AG04449 (cell line): Measurements from ENCODE around the gene PLEKHA8.
A peak's percentile ranks its signal among the peaks of the same experiment; 100 is the strongest.

Source experiments
- CTCF ChIA-PET: fragments of 350-600 bp; formaldehyde crosslinking; extraction: SDS; loops from one replicate; lab custom pipeline; 2021; ENCODE audit warnings: antibody characterized with exemption; lab: Yijun Ruan, JAX
- POLR2A ChIA-PET: fragments of 400-600, 350-600 bp; formaldehyde crosslinking; extraction: SDS; loops from one replicate; lab custom pipeline; 2020; ENCODE audit warnings: antibody characterized with exemption, inconsistent platforms; lab: Yijun Ruan, JAX
- DNase-seq: peaks from one replicate; pipeline ENCODE4 v3.0.0-alpha.2; 2010; ENCODE audit warnings: low read depth, low spot score
- H3K4me3 ChIP-seq: 2 replicates; pipeline ENCODE4 v1.5.1; 2011; ENCODE audit warnings: low read depth, mild to moderate bottlenecking, control low read depth, low read length
- CTCF ChIP-seq: IDR thresholded peaks from one replicate; pipeline ENCODE4 v1.5.1; 2011; ENCODE audit warnings: mild to moderate bottlenecking, moderate library complexity, low read length, control low read depth, inconsistent platforms; ENCODE audit not compliant: insufficient read depth; ENCODE audit errors: missing control alignments

The PLEKHA8 gene

GRCh38 chr7:30026229-30027064 lies 1.8 kb upstream of the PLEKHA8 start, which contains the start of gene FKBP14:
TSS of gene FKBP14 (minus strand) at chr7:30026702. CDS start at chr7:30026508, 194 bp downstream.
- peak within 1 kb of the TSS; percentile 81 for H3K4me3 ChIP-seq
- ChIA-PET CTCF (interaction anchor here (2.1 kb wide), 1 partner anchor 35 kb away, joined by 13 read pairs; no protein-coding TSS in a partner anchor), POLR2A (interaction anchor here (1.0 kb wide), 1 partner anchor 37 kb away, joined by 3 read pairs; the partner anchor contains the start of gene SCRN1)
- TF ChIP-seq CTCF = no peak
- peak; percentile 97 for DNase-seq

- no peak for TF ChIP-seq CTCF
- H3K4me3 ChIP-seq = peak overlapping the region; percentile 62
- DNase-seq = no peak
- CTCF ChIA-PET = interaction anchor here (1.4 to 2.1 kb wide), 2 partner anchors 35 to 39 kb away, joined by 3 to 13 read pairs; no protein-coding TSS in a partner anchor
- POLR2A ChIA-PET = interaction anchor here (1.0 kb wide), 1 partner anchor 37 kb away, joined by 3 read pairs; the partner anchor contains the start of gene SCRN1
Measured at GRCh38 chr7:30027065-30027456, 1.2 kb upstream of the PLEKHA8 start.

GRCh38 chr7:30027740-30028215 lies 434 bp upstream of the PLEKHA8 start:
- peak overlapping the region; percentile 81 for H3K4me3 ChIP-seq
- ChIA-PET CTCF (interaction anchor here (0.9 to 2.1 kb wide), 3 partner anchors 15 to 38 kb away, joined by 3 to 13 read pairs (median 3); no protein-coding TSS in a partner anchor), POLR2A (interaction anchor here (1.0 kb wide), 1 partner anchor 38 kb away, joined by 3 read pairs; the partner anchor contains the start of gene SCRN1)
- TF ChIP-seq CTCF = no peak
- no peak for DNase-seq

GRCh38 chr7:30028749-30029635 lies 780 bp downstream of the PLEKHA8 start:
- ChIA-PET CTCF (interaction anchor here (0.9 to 3.4 kb wide), 6 partner anchors 9 to 108 kb away, joined by 3 to 20 read pairs (median 4); no protein-coding TSS in a partner anchor), POLR2A (no interaction called here)
- peak overlapping the region; percentile 81 for H3K4me3 ChIP-seq
- DNase-seq = no peak
- no peak for TF ChIP-seq CTCF

GRCh38 chr7:30029696-30030095 lies 1.5 kb downstream of the PLEKHA8 start:
- CTCF ChIA-PET = interaction anchor here (0.9 to 3.4 kb wide), 5 partner anchors 10 to 109 kb away, joined by 3 to 20 read pairs (median 3); no protein-coding TSS in a partner anchor
- POLR2A ChIA-PET = no interaction called here
- peak overlapping the region; percentile 81 for H3K4me3 ChIP-seq
- no peak for TF ChIP-seq CTCF
- DNase-seq = no peak
